Measurements from ENCODE around the gene ZNF217. TPM values are rescaled to one million over a fixed set of nuclear protein-coding genes. Genes with fewer than 3 reads are reported as not detected.
"Not testable (repeated sequence)": the region's sequence is repeated elsewhere in the genome, so short reads cannot be mapped to it uniquely, and the experiment has no call there.

Gene ZNF217
- total RNA-seq, 5 donors from 2014 or later (not counting 1 experiment from before 2014, with no cell fraction given), result 57.6 to 92.4 (median 87.5) TPM

DNA sequence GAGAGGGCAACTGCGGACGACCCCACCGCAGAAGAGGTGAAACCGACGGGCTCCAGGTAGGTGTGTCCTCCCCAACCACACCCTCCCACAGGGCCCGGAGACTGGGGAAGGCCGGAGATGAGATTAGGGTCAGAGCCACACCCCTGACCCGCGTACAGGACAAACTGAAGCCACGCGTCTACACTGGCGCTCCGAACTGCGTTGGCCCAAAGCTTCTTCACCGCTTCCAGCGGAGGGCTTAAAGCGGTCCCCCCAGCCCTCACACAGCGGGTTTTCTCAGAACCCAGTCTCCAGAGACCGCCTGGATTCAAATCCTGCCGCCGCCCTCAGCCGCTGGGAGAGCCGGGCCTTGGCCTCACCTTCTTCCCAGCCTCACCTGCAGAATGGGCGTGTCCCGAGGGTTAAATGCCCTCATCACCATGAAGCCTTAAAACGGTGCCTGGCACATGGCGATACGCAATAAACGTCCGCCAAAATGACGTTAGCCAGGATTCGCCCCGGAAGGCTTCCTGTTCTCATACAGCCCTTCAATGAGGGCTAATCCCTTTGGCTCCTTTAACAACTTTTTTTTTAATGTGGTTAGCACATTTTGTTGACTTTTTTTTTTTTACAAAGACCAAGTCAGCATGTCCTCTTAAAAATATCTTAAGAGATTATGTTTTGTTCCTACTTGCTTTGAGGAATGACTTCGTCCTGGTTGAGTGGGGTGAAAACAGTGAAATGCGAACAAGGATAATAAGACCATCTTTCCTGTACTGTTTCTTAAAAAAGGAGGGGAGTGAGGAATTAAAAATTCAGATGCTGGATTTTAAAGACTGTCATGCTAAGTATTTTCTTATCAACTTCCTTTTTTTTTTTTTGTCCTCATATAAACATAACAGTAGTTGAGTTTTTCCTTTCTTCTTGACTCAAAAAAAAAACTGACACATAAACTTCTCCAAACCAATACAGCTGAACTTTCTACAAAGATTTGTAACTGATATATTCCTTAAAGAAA, 15.1 kb upstream of the ZNF217 start:
- WGBS (ENCODE audit: insufficient coverage), result 69% methylated on average over 14 of the region's 35 CpGs
- Mint-ChIP-seq H3K4me1 (peaks cover 41 to 45% (median 44%) of the 10 kb centered on the region in 3 donors), H3K27ac (peak overlapping the region; percentile 98), H3K36me3 (peaks cover 12% of the 10 kb centered on the region), H3K9me3 (no peaks in the 10 kb centered on the region), H3K27me3 (no peaks in the 10 kb centered on the region), H3K4me3 (peak overlapping the region; percentile 80 to 88 (median 83))
- ChIA-PET CTCF (interaction anchor here (0.6 to 1.7 kb wide), 10 partner anchors 12 to 307 kb away, joined by 3 to 6 read pairs (median 4); no protein-coding TSS in a partner anchor), POLR2A (interaction anchor here (0.5 to 2.0 kb wide), 12 partner anchors 9 to 253 kb away, joined by 3 to 25 read pairs (median 4); no protein-coding TSS in a partner anchor)
- H3K4me1 ChIP-seq (ENCODE audit: control insufficient read depth in 1 of 2, extremely low read depth in 1 of 2, insufficient read depth in 2 of 2, low read length in 2 of 2), result peaks cover 19 to 25% of the 10 kb centered on the region in 2 experiments
- peak in 26 of 35 experiments; percentile 7 to 66 (median 26) for DNase-seq
- no peaks in the 10 kb centered on the region for H3K27me3 ChIP-seq (replicated peaks in 1 of 2; ENCODE audit: control insufficient read depth in 2 of 2, extremely low read depth in 1 of 2, insufficient read depth in 2 of 2, low read length in 1 of 2)
- ATAC-seq (replicated peaks in 1 of 4), result peak in 1 of 4 experiments; percentile 21
- no peaks in the 10 kb centered on the region for H3K9me3 ChIP-seq
- peaks cover 0 to 5% of the 10 kb centered on the region in 2 donors for H3K36me3 ChIP-seq (ENCODE audit: control insufficient read depth in 2 of 2, extremely low read depth in 1 of 2, insufficient read depth in 1 of 2, low read length in 1 of 2)
- peak overlapping the region; percentile 52 to 57 for H3K4me3 ChIP-seq (ENCODE audit: control insufficient read depth in 1 of 2, extremely low read depth in 1 of 2, low read length in 1 of 2)
- peak overlapping the region; percentile 92 for H3K27ac ChIP-seq (ENCODE audit: low read length)

GRCh38 chr20:53608071-53608455, 14.4 kb upstream of the ZNF217 start:
- peak overlapping the region; percentile 98 for H3K27ac Mint-ChIP-seq
- H3K9me3 Mint-ChIP-seq, result no peaks in the 10 kb centered on the region
- CTCF ChIA-PET, result no interaction called here
- 99% methylated on average over 19 of the region's 23 CpGs for WGBS (ENCODE audit: insufficient coverage)
- peak overlapping the region; percentile 92 for H3K27ac ChIP-seq (ENCODE audit: low read length)
- peaks cover 14% of the 10 kb centered on the region for H3K36me3 Mint-ChIP-seq
- H3K27me3 ChIP-seq (replicated peaks in 1 of 2; ENCODE audit: control insufficient read depth in 2 of 2, extremely low read depth in 1 of 2, insufficient read depth in 2 of 2, low read length in 1 of 2), result no peaks in the 10 kb centered on the region
- peaks cover 0 to 5% of the 10 kb centered on the region in 2 donors for H3K36me3 ChIP-seq (ENCODE audit: control insufficient read depth in 2 of 2, extremely low read depth in 1 of 2, insufficient read depth in 1 of 2, low read length in 1 of 2)
- H3K4me3 Mint-ChIP-seq, result peak overlapping the region; percentile 31 to 83 (median 80)
- no peaks in the 10 kb centered on the region for H3K9me3 ChIP-seq
- POLR2A ChIA-PET, result no interaction called here
- H3K4me3 ChIP-seq (ENCODE audit: control insufficient read depth in 1 of 2, extremely low read depth in 1 of 2, low read length in 1 of 2), result peak overlapping the region in 1 of 2 donors; percentile 52
- ATAC-seq (replicated peaks in 1 of 4) (no peak), DNase-seq (no peak)
- peaks cover 39 to 43% (median 42%) of the 10 kb centered on the region in 3 donors for H3K4me1 Mint-ChIP-seq
- no peaks in the 10 kb centered on the region for H3K27me3 Mint-ChIP-seq
- peaks cover 19 to 25% of the 10 kb centered on the region in 2 experiments for H3K4me1 ChIP-seq (ENCODE audit: control insufficient read depth in 1 of 2, extremely low read depth in 1 of 2, insufficient read depth in 2 of 2, low read length in 2 of 2)

DNA sequence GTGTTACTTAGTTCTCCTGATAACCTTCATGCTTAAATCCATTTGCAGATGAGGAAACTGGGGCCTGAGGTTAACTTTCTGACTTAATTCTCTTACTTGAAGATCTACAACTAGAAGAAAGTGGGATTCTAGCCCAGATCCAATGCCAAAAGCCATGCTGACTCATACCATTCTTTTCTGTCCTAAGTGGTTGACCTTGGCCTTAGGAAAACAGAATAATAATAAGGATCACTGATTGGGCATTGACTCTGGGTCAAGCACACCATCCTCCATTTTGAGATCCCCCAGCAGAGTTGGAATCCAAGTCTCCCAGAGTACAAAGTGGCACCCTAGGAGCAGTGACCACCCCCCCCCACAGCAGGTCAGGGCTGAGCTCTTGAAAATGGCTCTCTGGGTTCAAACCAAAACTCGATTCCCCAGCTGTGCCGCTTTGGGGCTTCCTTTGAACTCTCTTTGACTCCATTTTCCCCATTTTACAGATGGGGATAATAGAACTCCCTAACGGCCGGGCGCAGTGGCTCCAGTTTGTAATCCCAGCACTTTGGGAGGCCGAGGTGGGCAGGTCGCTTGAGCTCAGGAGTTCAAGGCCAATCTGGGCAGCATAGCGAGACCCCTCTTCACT, 12.8 kb upstream of the ZNF217 start:
- Mint-ChIP-seq H3K4me1 (peaks cover 42 to 48% (median 45%) of the 10 kb centered on the region in 3 donors), H3K36me3 (peaks cover 18% of the 10 kb centered on the region), H3K9me3 (no peaks in the 10 kb centered on the region), H3K4me3 (no peak overlapping the region), H3K27me3 (no peaks in the 10 kb centered on the region), H3K27ac (peak overlapping the region; percentile 11 to 77)
- DNase-seq, result no peak
- H3K36me3 ChIP-seq (ENCODE audit: control insufficient read depth in 2 of 2, extremely low read depth in 1 of 2, insufficient read depth in 1 of 2, low read length in 1 of 2), result peaks cover 0 to 5% of the 10 kb centered on the region in 2 donors
- H3K27ac ChIP-seq (ENCODE audit: low read length), result no peak overlapping the region
- no peak overlapping the region for H3K4me3 ChIP-seq (ENCODE audit: control insufficient read depth in 1 of 2, extremely low read depth in 1 of 2, low read length in 1 of 2)
- ChIA-PET POLR2A (interaction anchor here in 1 of 2 donors (0.6 kb wide), 1 partner anchor 69 kb away, joined by 3 read pairs; no protein-coding TSS in a partner anchor), CTCF (interaction anchor here in 1 of 2 donors (1.0 kb wide), 1 partner anchor 9 kb away, joined by 3 read pairs; no protein-coding TSS in a partner anchor)
- H3K4me1 ChIP-seq (ENCODE audit: control insufficient read depth in 1 of 2, extremely low read depth in 1 of 2, insufficient read depth in 2 of 2, low read length in 2 of 2), result peaks cover 19 to 23% of the 10 kb centered on the region in 2 experiments
- H3K27me3 ChIP-seq (replicated peaks in 1 of 2; ENCODE audit: control insufficient read depth in 2 of 2, extremely low read depth in 1 of 2, insufficient read depth in 2 of 2, low read length in 1 of 2), result no peaks in the 10 kb centered on the region
- ATAC-seq (replicated peaks in 1 of 4), result no peak
- WGBS (ENCODE audit: insufficient coverage), result 95% methylated on average over 6 of the region's 8 CpGs
- no peaks in the 10 kb centered on the region for H3K9me3 ChIP-seq

DNA sequence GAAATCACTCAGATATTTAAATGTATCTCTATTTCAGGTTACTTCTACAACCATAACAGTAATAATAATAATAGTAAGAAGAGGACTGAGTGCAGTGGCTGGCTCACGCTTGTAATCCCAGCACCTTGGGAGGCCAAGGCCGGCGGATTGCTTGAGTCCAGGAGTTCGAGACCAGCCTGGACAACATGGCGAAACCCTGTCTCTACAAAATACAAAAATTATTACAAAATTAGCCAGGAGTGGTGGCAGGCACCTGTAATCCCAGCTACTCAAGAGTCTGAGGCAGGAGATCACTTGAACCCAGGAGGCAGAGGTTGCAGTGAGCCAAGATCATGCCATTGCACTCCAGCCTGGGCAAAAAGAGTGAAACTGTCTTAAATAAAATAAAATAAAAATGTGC, 11.8 kb upstream of the ZNF217 start:
- H3K4me3 ChIP-seq (ENCODE audit: control insufficient read depth in 1 of 2, extremely low read depth in 1 of 2, low read length in 1 of 2); CTCF ChIA-PET; H3K36me3 ChIP-seq (ENCODE audit: control insufficient read depth in 2 of 2, extremely low read depth in 1 of 2, insufficient read depth in 1 of 2, low read length in 1 of 2); ATAC-seq (replicated peaks in 1 of 4); H3K9me3 Mint-ChIP-seq; H3K27ac Mint-ChIP-seq; H3K27me3 Mint-ChIP-seq; H3K9me3 ChIP-seq; DNase-seq; H3K27me3 ChIP-seq (replicated peaks in 1 of 2; ENCODE audit: control insufficient read depth in 2 of 2, extremely low read depth in 1 of 2, insufficient read depth in 2 of 2, low read length in 1 of 2); POLR2A ChIA-PET; H3K27ac ChIP-seq (ENCODE audit: low read length); H3K4me3 Mint-ChIP-seq: not testable (repeated sequence)
- whole genome bisulfite sequencing (ENCODE audit: insufficient coverage), result 100% methylated on average over 2 of the region's 5 CpGs
- Mint-ChIP-seq H3K36me3 (peaks cover 23% of the 10 kb centered on the region), H3K4me1 (peaks cover 48 to 53% (median 52%) of the 10 kb centered on the region in 3 donors)
- peaks cover 16 to 20% of the 10 kb centered on the region in 2 experiments for H3K4me1 ChIP-seq (ENCODE audit: control insufficient read depth in 1 of 2, extremely low read depth in 1 of 2, insufficient read depth in 2 of 2, low read length in 2 of 2)

DNA sequence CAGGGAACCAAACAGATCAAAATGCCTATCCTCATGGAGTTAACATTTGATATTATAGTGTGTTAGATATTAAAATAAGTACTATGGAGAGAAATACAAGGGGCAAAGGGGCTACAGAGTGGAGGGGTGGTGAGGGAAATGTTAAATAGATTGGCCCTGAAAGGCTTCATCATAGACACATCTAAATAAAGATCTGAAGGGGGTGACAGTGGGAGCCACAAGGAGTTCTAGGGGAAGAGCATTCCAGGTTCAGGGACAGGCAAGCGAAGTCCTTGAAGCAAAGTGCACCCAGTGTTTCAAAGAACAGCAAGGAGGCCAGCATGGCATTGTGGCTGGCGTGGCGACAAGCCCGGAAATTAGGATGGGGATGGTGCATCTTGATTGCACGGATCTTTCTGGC, 11.2 kb upstream of the ZNF217 start:
- H3K36me3 ChIP-seq (ENCODE audit: control insufficient read depth in 2 of 2, extremely low read depth in 1 of 2, insufficient read depth in 1 of 2, low read length in 1 of 2); H3K9me3 Mint-ChIP-seq; H3K4me3 Mint-ChIP-seq; H3K27ac ChIP-seq (ENCODE audit: low read length); POLR2A ChIA-PET; H3K9me3 ChIP-seq; H3K27me3 ChIP-seq (replicated peaks in 1 of 2; ENCODE audit: control insufficient read depth in 2 of 2, extremely low read depth in 1 of 2, insufficient read depth in 2 of 2, low read length in 1 of 2); DNase-seq; H3K27me3 Mint-ChIP-seq; H3K4me3 ChIP-seq (ENCODE audit: control insufficient read depth in 1 of 2, extremely low read depth in 1 of 2, low read length in 1 of 2); ATAC-seq (replicated peaks in 1 of 4); CTCF ChIA-PET: not testable (repeated sequence)
- Mint-ChIP-seq H3K27ac (peak overlapping the region; percentile 60 to 75), H3K4me1 (peaks cover 49 to 53% (median 52%) of the 10 kb centered on the region in 3 donors), H3K36me3 (peaks cover 29% of the 10 kb centered on the region)
- peaks cover 11 to 20% of the 10 kb centered on the region in 2 experiments for H3K4me1 ChIP-seq (ENCODE audit: control insufficient read depth in 1 of 2, extremely low read depth in 1 of 2, insufficient read depth in 2 of 2, low read length in 2 of 2)
- WGBS (ENCODE audit: insufficient coverage), result no CpG with 5 or more reads among the region's 5 CpGs

DNA sequence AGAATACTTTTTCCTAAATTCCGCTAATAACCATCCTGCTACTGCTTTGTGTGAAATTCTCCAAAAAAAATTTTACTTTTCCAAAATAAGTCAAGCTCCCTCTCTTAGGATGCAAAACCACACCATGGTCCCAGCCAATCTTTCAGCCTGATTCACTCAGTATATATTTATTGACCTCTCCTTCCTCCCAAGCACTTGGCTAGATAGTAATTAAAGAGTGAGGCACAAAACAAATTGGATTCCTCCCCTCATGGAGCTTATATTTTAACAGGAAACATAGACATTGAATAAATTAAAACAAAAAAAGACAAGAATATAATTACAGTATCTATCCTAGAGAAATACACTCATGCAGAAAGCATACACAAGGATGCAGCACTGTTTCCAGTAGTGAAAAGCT, 9.0 kb upstream of the ZNF217 start:
- Histone ChIP-seq H3K27me3 (replicated peaks in 1 of 2; ENCODE audit: control insufficient read depth in 2 of 2, extremely low read depth in 1 of 2, insufficient read depth in 2 of 2, low read length in 1 of 2) (no peaks in the 10 kb centered on the region), H3K4me3 (ENCODE audit: control insufficient read depth in 1 of 2, extremely low read depth in 1 of 2, low read length in 1 of 2) (no peak overlapping the region), H3K9me3 (no peaks in the 10 kb centered on the region), H3K4me1 (ENCODE audit: control insufficient read depth in 1 of 2, extremely low read depth in 1 of 2, insufficient read depth in 2 of 2, low read length in 2 of 2) (peaks cover 10 to 23% of the 10 kb centered on the region in 2 experiments), H3K27ac (ENCODE audit: low read length) (no peak overlapping the region), H3K36me3 (ENCODE audit: control insufficient read depth in 2 of 2, extremely low read depth in 1 of 2, insufficient read depth in 1 of 2, low read length in 1 of 2) (peaks cover 0 to 6% of the 10 kb centered on the region in 2 donors)
- Mint-ChIP-seq H3K27me3 (no peaks in the 10 kb centered on the region), H3K36me3 (peaks cover 27% of the 10 kb centered on the region), H3K4me1 (peaks cover 52 to 62% (median 54%) of the 10 kb centered on the region in 3 donors), H3K4me3 (no peak overlapping the region), H3K27ac (peak overlapping the region; percentile 41 to 64), H3K9me3 (no peaks in the 10 kb centered on the region)
- DNase-seq, result no peak
- no peak for ATAC-seq (replicated peaks in 1 of 4)
- no CpG with 5 or more reads among the region's 1 CpG for WGBS (ENCODE audit: insufficient coverage)
- CTCF ChIA-PET, result interaction anchor here in 1 of 2 donors (0.7 kb wide), 1 partner anchor 58 kb away, joined by 3 read pairs; no protein-coding TSS in a partner anchor
- POLR2A ChIA-PET, result interaction anchor here in 1 of 2 donors (0.6 kb wide), 1 partner anchor 23 kb away, joined by 3 read pairs; no protein-coding TSS in a partner anchor
